Measurements from ENCODE around the gene ABCC8.

The ABCC8 gene

GRCh38 chr11:17486646-17487045, 10.0 kb upstream of the ABCC8 start:
- no peak overlapping the region for H3K4me3 ChIP-seq (ENCODE audit: low read depth, low read length)
- TF ChIP-seq, protein P1, sequence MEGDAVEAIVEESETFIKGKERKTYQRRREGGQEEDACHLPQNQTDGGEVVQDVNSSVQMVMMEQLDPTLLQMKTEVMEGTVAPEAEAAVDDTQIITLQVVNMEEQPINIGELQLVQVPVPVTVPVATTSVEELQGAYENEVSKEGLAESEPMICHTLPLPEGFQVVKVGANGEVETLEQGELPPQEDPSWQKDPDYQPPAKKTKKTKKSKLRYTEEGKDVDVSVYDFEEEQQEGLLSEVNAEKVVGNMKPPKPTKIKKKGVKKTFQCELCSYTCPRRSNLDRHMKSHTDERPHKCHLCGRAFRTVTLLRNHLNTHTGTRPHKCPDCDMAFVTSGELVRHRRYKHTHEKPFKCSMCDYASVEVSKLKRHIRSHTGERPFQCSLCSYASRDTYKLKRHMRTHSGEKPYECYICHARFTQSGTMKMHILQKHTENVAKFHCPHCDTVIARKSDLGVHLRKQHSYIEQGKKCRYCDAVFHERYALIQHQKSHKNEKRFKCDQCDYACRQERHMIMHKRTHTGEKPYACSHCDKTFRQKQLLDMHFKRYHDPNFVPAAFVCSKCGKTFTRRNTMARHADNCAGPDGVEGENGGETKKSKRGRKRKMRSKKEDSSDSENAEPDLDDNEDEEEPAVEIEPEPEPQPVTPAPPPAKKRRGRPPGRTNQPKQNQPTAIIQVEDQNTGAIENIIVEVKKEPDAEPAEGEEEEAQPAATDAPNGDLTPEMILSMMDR (IDR thresholded peaks at IDR 0.05; ENCODE audit: low read depth, low read length, missing control alignments): no peak
- no peak for DNase-seq (ENCODE audit: low read depth)

DNA sequence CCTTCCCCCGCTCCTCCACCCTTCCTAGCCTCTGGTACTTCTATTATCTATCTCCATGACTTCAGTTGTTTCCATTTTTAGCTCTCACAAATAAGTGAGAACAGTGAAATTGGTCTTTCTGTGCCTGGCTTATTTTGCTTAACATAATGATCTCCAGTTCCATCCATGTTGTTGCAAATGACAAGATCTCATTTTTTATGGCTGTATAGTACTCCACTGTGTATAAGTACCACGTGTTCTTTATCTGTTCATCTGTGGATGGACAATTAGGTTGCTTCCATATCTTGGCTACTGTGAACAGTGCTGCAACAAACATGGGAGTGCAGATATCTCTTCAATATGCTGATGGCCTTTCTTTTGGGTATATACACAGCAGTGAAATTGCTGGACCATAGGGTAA, 6.9 kb upstream of the ABCC8 start:
- no peak for DNase-seq (ENCODE audit: low read depth)
- no peak overlapping the region for H3K4me3 ChIP-seq (ENCODE audit: low read depth, low read length)
- TF ChIP-seq, protein P1 (IDR thresholded peaks at IDR 0.05; ENCODE audit: low read depth, low read length, missing control alignments): no peak

DNA sequence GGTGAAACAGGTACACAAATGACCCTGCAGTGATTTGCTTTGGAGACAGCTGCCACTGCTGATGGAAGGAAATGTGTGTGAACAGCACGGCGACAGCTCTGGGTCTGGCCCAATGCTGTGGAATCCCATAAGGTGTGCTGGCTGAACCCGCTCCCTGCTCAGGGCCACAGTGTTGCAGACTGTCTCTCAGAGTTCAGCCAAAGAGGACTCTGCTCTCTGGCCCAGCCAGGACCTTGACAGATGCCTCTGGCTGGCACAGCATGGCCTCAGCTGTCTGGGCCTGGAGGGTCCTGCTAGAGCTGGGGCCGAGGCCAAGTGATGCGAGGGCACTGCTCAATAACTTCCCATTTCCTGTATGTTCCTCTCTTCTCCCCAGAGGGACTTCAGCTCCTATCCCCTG, 5.3 kb upstream of the ABCC8 start:
- TF ChIP-seq, protein P1 (IDR thresholded peaks at IDR 0.05; ENCODE audit: low read depth, low read length, missing control alignments): no peak
- no peak overlapping the region for H3K4me3 ChIP-seq (ENCODE audit: low read depth, low read length)

GRCh38 chr11:17479284-17480214, 2.9 kb upstream of the ABCC8 start:
- H3K4me3 ChIP-seq (ENCODE audit: low read depth, low read length): no peak overlapping the region
- TF ChIP-seq, protein P1 (IDR thresholded peaks at IDR 0.05; ENCODE audit: low read depth, low read length, missing control alignments): no peak
- DNase-seq (ENCODE audit: low read depth): no peak

More for the DNA sequence above, 5.3 kb upstream of the ABCC8 start:
- no peak for DNase-seq (ENCODE audit: low read depth)

GRCh38 chr11:17478070-17478469, 1.4 kb upstream of the ABCC8 start:
- DNase-seq (ENCODE audit: low read depth): no peak
- no peak overlapping the region for H3K4me3 ChIP-seq (ENCODE audit: low read depth, low read length)
- TF ChIP-seq, protein P1 (IDR thresholded peaks at IDR 0.05; ENCODE audit: low read depth, low read length, missing control alignments): no peak

- no peak overlapping the region for H3K4me3 ChIP-seq (ENCODE audit: low read depth, low read length)
- DNase-seq (ENCODE audit: low read depth): no peak
- TF ChIP-seq, protein P1 (IDR thresholded peaks at IDR 0.05; ENCODE audit: low read depth, low read length, missing control alignments): no peak
Observed at GRCh38 chr11:17477361-17477760, 716 bp upstream of the ABCC8 start.

DNA sequence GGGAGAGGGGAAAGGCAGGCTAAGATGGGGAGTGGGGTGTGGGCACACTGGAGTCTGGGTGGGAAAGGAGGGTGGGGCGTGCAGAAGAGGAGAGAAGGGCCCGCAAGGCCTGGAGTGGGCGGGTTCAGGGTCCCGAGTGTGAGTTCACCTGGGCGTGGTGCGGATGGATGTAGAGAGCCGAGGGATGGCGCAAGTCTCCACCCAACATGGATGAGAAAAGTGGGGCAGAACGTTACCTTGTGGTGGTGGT, 364 bp upstream of the ABCC8 start:
- TF ChIP-seq, protein P1 (IDR thresholded peaks at IDR 0.05; ENCODE audit: low read depth, low read length, missing control alignments): no peak
- no peak for DNase-seq (ENCODE audit: low read depth)
- no peak overlapping the region for H3K4me3 ChIP-seq (ENCODE audit: low read depth, low read length)
